ENCODE data around the gene TTC9.

- TF ChIP-seq, protein P1, sequence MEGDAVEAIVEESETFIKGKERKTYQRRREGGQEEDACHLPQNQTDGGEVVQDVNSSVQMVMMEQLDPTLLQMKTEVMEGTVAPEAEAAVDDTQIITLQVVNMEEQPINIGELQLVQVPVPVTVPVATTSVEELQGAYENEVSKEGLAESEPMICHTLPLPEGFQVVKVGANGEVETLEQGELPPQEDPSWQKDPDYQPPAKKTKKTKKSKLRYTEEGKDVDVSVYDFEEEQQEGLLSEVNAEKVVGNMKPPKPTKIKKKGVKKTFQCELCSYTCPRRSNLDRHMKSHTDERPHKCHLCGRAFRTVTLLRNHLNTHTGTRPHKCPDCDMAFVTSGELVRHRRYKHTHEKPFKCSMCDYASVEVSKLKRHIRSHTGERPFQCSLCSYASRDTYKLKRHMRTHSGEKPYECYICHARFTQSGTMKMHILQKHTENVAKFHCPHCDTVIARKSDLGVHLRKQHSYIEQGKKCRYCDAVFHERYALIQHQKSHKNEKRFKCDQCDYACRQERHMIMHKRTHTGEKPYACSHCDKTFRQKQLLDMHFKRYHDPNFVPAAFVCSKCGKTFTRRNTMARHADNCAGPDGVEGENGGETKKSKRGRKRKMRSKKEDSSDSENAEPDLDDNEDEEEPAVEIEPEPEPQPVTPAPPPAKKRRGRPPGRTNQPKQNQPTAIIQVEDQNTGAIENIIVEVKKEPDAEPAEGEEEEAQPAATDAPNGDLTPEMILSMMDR (conservative IDR thresholded peaks at IDR 0.05; ENCODE audit: low read length), result no peak
- no peak for TF ChIP-seq EZH2phosphoT487 (IDR thresholded peaks at IDR 0.05; ENCODE audit: borderline replicate concordance)
Measured at GRCh38 chr14:70651522-70651921, 9.8 kb downstream of the TTC9 start.

All from Loucy (cell line).